ENCODE results near the gene HASPIN.
A peak's percentile ranks its signal among the peaks of the same experiment; 100 is the strongest.

The HASPIN gene

DNA sequence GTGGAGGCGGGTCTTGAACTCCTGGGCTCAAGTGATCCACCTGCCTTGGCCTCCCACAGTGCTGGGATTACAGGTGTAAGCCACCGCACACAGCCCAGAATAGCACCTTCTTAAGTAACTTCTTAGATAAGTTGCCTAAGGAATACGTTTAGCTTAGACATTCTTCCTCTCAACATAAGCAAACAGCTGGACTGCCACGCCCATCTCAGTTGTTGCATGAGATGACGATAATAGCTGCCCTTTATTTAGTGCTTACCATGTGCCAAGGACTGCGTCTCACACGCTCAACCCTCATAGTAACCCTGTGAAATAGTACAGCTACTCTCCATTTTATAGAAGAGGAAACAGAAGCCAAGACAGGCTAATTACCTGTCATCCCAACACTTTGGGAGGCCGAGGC lies 11.8 kb downstream of the HASPIN start:
- Mint-ChIP-seq H3K4me1 (peaks cover 44% of the 10 kb centered on the region), H3K4me3 (no peak overlapping the region), H3K9me3 (no peaks in the 10 kb centered on the region), H3K27me3 (ENCODE audit: low read depth) (peaks cover 13% of the 10 kb centered on the region), H3K36me3 (ENCODE audit: low read depth) (no peaks in the 10 kb centered on the region), H3K27ac (no peak overlapping the region)
- TF ChIP-seq, protein P1, sequence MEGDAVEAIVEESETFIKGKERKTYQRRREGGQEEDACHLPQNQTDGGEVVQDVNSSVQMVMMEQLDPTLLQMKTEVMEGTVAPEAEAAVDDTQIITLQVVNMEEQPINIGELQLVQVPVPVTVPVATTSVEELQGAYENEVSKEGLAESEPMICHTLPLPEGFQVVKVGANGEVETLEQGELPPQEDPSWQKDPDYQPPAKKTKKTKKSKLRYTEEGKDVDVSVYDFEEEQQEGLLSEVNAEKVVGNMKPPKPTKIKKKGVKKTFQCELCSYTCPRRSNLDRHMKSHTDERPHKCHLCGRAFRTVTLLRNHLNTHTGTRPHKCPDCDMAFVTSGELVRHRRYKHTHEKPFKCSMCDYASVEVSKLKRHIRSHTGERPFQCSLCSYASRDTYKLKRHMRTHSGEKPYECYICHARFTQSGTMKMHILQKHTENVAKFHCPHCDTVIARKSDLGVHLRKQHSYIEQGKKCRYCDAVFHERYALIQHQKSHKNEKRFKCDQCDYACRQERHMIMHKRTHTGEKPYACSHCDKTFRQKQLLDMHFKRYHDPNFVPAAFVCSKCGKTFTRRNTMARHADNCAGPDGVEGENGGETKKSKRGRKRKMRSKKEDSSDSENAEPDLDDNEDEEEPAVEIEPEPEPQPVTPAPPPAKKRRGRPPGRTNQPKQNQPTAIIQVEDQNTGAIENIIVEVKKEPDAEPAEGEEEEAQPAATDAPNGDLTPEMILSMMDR (IDR thresholded peaks at IDR 0.05; ENCODE audit: unreplicated experiment in 3 of 3), result no peak

- Mint-ChIP-seq H3K4me1 (peaks cover 29% of the 10 kb centered on the region), H3K36me3 (ENCODE audit: low read depth) (no peaks in the 10 kb centered on the region)
Observed at GRCh38 chr17:3738562-3739295, 15.0 kb downstream of the HASPIN start.

GRCh38 chr17:3739422-3740124 lies 15.9 kb downstream of the HASPIN start:
- Mint-ChIP-seq H3K4me3 (no peak overlapping the region), H3K27me3 (ENCODE audit: low read depth) (peaks cover 14% of the 10 kb centered on the region), H3K9me3 (no peaks in the 10 kb centered on the region), H3K27ac (no peak overlapping the region), H3K36me3 (ENCODE audit: low read depth) (no peaks in the 10 kb centered on the region), H3K4me1 (peaks cover 24% of the 10 kb centered on the region)
- TF ChIP-seq, protein P1 (IDR thresholded peaks at IDR 0.05; ENCODE audit: unreplicated experiment in 3 of 3), result no peak

More at GRCh38 chr17:3738562-3739295, 15.0 kb downstream of the HASPIN start:
- Mint-ChIP-seq H3K27me3 (ENCODE audit: low read depth) (peaks cover 20% of the 10 kb centered on the region), H3K4me3 (peak overlapping the region; percentile 71 to 82 (median 74)), H3K27ac (peak overlapping the region; percentile 29 to 70 (median 43)), H3K9me3 (no peaks in the 10 kb centered on the region)
- TF ChIP-seq, protein P1 (IDR thresholded peaks at IDR 0.05; ENCODE audit: unreplicated experiment in 3 of 3), result no peak

GRCh38 chr17:3740611-3741073 lies 16.9 kb downstream of the HASPIN start:
- TF ChIP-seq, protein P1 (IDR thresholded peaks at IDR 0.05; ENCODE audit: unreplicated experiment in 3 of 3), result no peak
- Mint-ChIP-seq H3K4me3 (no peak overlapping the region), H3K36me3 (ENCODE audit: low read depth) (no peaks in the 10 kb centered on the region), H3K27me3 (ENCODE audit: low read depth) (peaks cover 15% of the 10 kb centered on the region), H3K27ac (no peak overlapping the region), H3K4me1 (peaks cover 23% of the 10 kb centered on the region), H3K9me3 (no peaks in the 10 kb centered on the region)

GRCh38 chr17:3744014-3744413 lies 20.3 kb downstream of the HASPIN start:
- TF ChIP-seq, protein P1 (IDR thresholded peaks at IDR 0.05; ENCODE audit: unreplicated experiment in 3 of 3), result no peak
- Mint-ChIP-seq H3K4me3 (no peak overlapping the region), H3K4me1 (peaks cover 4% of the 10 kb centered on the region), H3K27ac (no peak overlapping the region), H3K27me3 (ENCODE audit: low read depth) (peaks cover 11% of the 10 kb centered on the region), H3K36me3 (ENCODE audit: low read depth) (no peaks in the 10 kb centered on the region), H3K9me3 (no peaks in the 10 kb centered on the region)

Measured in nephron (organoid).